GM23338 (cell line): Measurements from ENCODE around the gene SFPQ. TPM values are rescaled to one million over a fixed set of nuclear protein-coding genes. Genes with fewer than 3 reads are reported as not detected.
A peak's percentile ranks its signal among the peaks of the same experiment; 100 is the strongest.

ENCODE experiments used
- ATAC-seq: fragments of 200-7000 bp; cut with Tn5 transposase; 3 replicates; pipeline ENCODE4 v1.9.1; 2020
- DNase-seq: peaks from one replicate; pipeline ENCODE4 v3.0.0-alpha.2; 2015; ENCODE audit warnings: low spot score
- H2AFZ ChIP-seq: fragments of 200-600 bp; sonication (generic); 2 replicates; pipeline ENCODE4 v1.8.0; 2016; ENCODE audit warnings: antibody characterized with exemption, mild to moderate bottlenecking, moderate library complexity
- H3F3A ChIP-seq: fragments of 200-600 bp; sonication (generic); replicated peaks from 2 replicates; pipeline ENCODE4 v1.8.0; 2017; ENCODE audit warnings: antibody characterized with exemption, mixed run types, low read depth
- H3K27ac ChIP-seq: fragments of 200-600 bp; sonication (generic); 2 replicates; pipeline ENCODE4 v1.6.1; 2016; ENCODE audit warnings: low read depth
- H3K27me3 ChIP-seq: fragments of 200-600 bp; sonication (generic); 2 replicates; pipeline ENCODE4 v1.8.0; 2016; ENCODE audit warnings: mild to moderate bottlenecking, mixed run types, moderate library complexity; ENCODE audit not compliant: insufficient read depth
- H3K36me3 ChIP-seq: fragments of 200-600 bp; sonication (generic); 2 replicates; pipeline ENCODE4 v1.8.0; 2016; ENCODE audit warnings: mild to moderate bottlenecking; ENCODE audit not compliant: insufficient read depth
- H3K4me1 ChIP-seq: fragments of 200-600 bp; sonication (generic); 2 replicates; pipeline ENCODE4 v1.8.0; 2016; ENCODE audit warnings: mild to moderate bottlenecking, moderate library complexity; ENCODE audit not compliant: insufficient read depth
- H3K4me2 ChIP-seq: fragments of 200-600 bp; sonication (generic); 2 replicates; pipeline ENCODE4 v1.7.1; 2017; ENCODE audit warnings: mixed run types
- H3K4me3 ChIP-seq: fragments of 200-600 bp; sonication (generic); 2 replicates; pipeline ENCODE4 v1.6.1; 2016; ENCODE audit warnings: mixed run types
- H3K79me2 ChIP-seq: fragments of 200-600 bp; sonication (generic); replicated peaks from 2 replicates; pipeline ENCODE4 v1.8.0; 2017; ENCODE audit warnings: mild to moderate bottlenecking; ENCODE audit not compliant: insufficient read depth
- H3K9me2 ChIP-seq: fragments of 200-600 bp; sonication (generic); 2 replicates; pipeline ENCODE4 v1.8.0; 2017; ENCODE audit not compliant: insufficient read depth
- H4K20me1 ChIP-seq: fragments of 200-600 bp; sonication (generic); replicated peaks from 2 replicates; pipeline ENCODE4 v1.8.0; 2017; ENCODE audit warnings: mild to moderate bottlenecking; ENCODE audit not compliant: insufficient read depth
- H3K27ac Mint-ChIP-seq: 2 replicates; pipeline ENCODE4 v1.8.0; 2020; ENCODE audit warnings: inconsistent platforms, mild to moderate bottlenecking, moderate library complexity, mixed read lengths
- H3K27me3 Mint-ChIP-seq: 3 replicates; pipeline ENCODE4 v1.8.0; 2022; ENCODE audit warnings: low read depth, mild to moderate bottlenecking, moderate library complexity, mixed read lengths, inconsistent platforms; ENCODE audit not compliant: insufficient read depth, poor library complexity
- H3K36me3 Mint-ChIP-seq: 3 replicates; pipeline ENCODE4 v1.8.0; 2021; ENCODE audit warnings: low read depth, mild to moderate bottlenecking, inconsistent platforms, moderate library complexity, mixed read lengths
- H3K4me1 Mint-ChIP-seq: 3 replicates; pipeline ENCODE4 v1.8.0; 2020; ENCODE audit warnings: mild to moderate bottlenecking, inconsistent platforms, mixed read lengths
- H3K4me3 Mint-ChIP-seq: 3 replicates; pipeline ENCODE4 v1.8.0; 2021; ENCODE audit warnings: moderate library complexity, mild to moderate bottlenecking, inconsistent platforms, mixed read lengths
- H3K9me3 Mint-ChIP-seq: 3 replicates; pipeline ENCODE4 v1.8.0; 2020; ENCODE audit warnings: moderate library complexity, mild to moderate bottlenecking, inconsistent platforms, mixed read lengths
- CREB1 ChIP-seq: fragments of 250-450 bp; sonication (Bioruptor Pico); IDR thresholded peaks from 2 replicates; pipeline ENCODE4 v1.5.0; 2020; ENCODE audit warnings: low read depth, mild to moderate bottlenecking, moderate library complexity
- CTCF ChIP-seq, 2 experiments: fragments of 200-600 bp in 1 of 2; sonication (generic) in 1 of 2; conservative IDR thresholded peaks; 2 replicates each; pipeline versions ENCODE4 v1.5.1 to v1.6.1; 2016 to 2017; ENCODE audit warnings: antibody characterized with exemption in 2 of 2, low read depth in 2 of 2, mild to moderate bottlenecking in 2 of 2, moderate library complexity in 1 of 2
- EZH2phosphoT487 ChIP-seq: fragments of 200-600 bp; sonication (generic); IDR thresholded peaks from one replicate; pipeline ENCODE4 v1.8.1; 2018; ENCODE audit warnings: antibody characterized with exemption; ENCODE audit not compliant: unreplicated experiment
- NANOG ChIP-seq: IDR thresholded peaks from 2 replicates; pipeline ENCODE4 v1.6.1; 2016; ENCODE audit warnings: antibody characterized with exemption, borderline replicate concordance
- STAT1 ChIP-seq: IDR thresholded peaks from one replicate; pipeline ENCODE4 v1.6.1; 2016; ENCODE audit warnings: antibody characterized with exemption; ENCODE audit not compliant: unreplicated experiment
- ZNF114 ChIP-seq: fragments of 250-450 bp; sonication (Bioruptor Pico); IDR thresholded peaks from 2 replicates; pipeline ENCODE4 v1.5.0; 2020; ENCODE audit warnings: mild to moderate bottlenecking, moderate library complexity
- ZNF331 ChIP-seq: fragments of 250-450 bp; sonication (Bioruptor Pico); IDR thresholded peaks from 2 replicates; pipeline ENCODE4 v1.5.0; 2020; ENCODE audit warnings: low read depth, mild to moderate bottlenecking, moderate library complexity
- ZNF462 ChIP-seq: fragments of 250-450 bp; sonication (Bioruptor Pico); IDR thresholded peaks from 2 replicates; pipeline ENCODE4 v1.5.0; 2020; ENCODE audit warnings: mild to moderate bottlenecking, moderate library complexity
- polyA plus RNA-seq: library from polyadenylated mRNA; unstranded; fragments of >200 nt; fragmentation: Nextera tagmentation; extraction: Ambion mirVana; gene quantifications from 2 replicates; pipeline ENCODE4 v1.2.1, GENCODE V29; 2016
- total RNA-seq: library from RNA; depleted of rRNA; stranded (reverse); fragments of >200 nt; shearing (Covaris generic); gene quantifications from 2 replicates; pipeline ENCODE4 v1.2.3, GENCODE V29; 2014
- TF ChIP-seq, protein P1 (sequence below): IDR thresholded peaks from 2 replicates; pipeline ENCODE4 v1.6.1; 2016; ENCODE audit warnings: antibody characterized with exemption
- TF ChIP-seq, protein P2 (sequence below): IDR thresholded peaks from one replicate; pipeline ENCODE4 v1.6.1; 2018; ENCODE audit warnings: antibody characterized with exemption; ENCODE audit not compliant: unreplicated experiment

Gene SFPQ
- total and polyA plus RNA-seq, 2 experiments from 2014 or later: 258 to 352 TPM

GRCh38 chr1:35220976-35221375, 28.0 kb upstream of the SFPQ start:
- peak overlapping the region; percentile 29; the same call in 1 of the 2 replicates for H3K27ac Mint-ChIP-seq
- H3K27me3 Mint-ChIP-seq: peaks cover 7% of the 10 kb centered on the region
- Histone ChIP-seq H2AFZ (peak overlapping the region; percentile 8; the same call in 1 of the 2 replicates), H3K9me2 (no peaks in the 10 kb centered on the region), H3K4me3 (no peak overlapping the region), H3K4me1 (peaks cover 25% of the 10 kb centered on the region), H3K27ac (no peak overlapping the region), H3K79me2 (no peaks in the 10 kb centered on the region), H4K20me1 (no peaks in the 10 kb centered on the region), H3F3A (no peaks in the 10 kb centered on the region; the same call in 1 of the 2 replicates), H3K27me3 (no peaks in the 10 kb centered on the region), H3K36me3 (no peaks in the 10 kb centered on the region), H3K4me2 (peak overlapping the region; percentile 45)
- peak; percentile 82 for DNase-seq
- H3K36me3 Mint-ChIP-seq: no peaks in the 10 kb centered on the region
- peak; percentile 87 for ATAC-seq
- peak; percentile 55 to 58 for TF ChIP-seq CTCF (conservative IDR thresholded peaks at IDR 0.05; ENCODE audit: low read depth in 2 of 2)
- TF ChIP-seq, protein P1, sequence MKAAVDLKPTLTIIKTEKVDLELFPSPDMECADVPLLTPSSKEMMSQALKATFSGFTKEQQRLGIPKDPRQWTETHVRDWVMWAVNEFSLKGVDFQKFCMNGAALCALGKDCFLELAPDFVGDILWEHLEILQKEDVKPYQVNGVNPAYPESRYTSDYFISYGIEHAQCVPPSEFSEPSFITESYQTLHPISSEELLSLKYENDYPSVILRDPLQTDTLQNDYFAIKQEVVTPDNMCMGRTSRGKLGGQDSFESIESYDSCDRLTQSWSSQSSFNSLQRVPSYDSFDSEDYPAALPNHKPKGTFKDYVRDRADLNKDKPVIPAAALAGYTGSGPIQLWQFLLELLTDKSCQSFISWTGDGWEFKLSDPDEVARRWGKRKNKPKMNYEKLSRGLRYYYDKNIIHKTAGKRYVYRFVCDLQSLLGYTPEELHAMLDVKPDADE: no peak
- no peaks in the 10 kb centered on the region for H3K9me3 Mint-ChIP-seq
- no peak overlapping the region; the same call in 2 of the 3 replicates for H3K4me3 Mint-ChIP-seq
- peaks cover 28% of the 10 kb centered on the region for H3K4me1 Mint-ChIP-seq

DNA sequence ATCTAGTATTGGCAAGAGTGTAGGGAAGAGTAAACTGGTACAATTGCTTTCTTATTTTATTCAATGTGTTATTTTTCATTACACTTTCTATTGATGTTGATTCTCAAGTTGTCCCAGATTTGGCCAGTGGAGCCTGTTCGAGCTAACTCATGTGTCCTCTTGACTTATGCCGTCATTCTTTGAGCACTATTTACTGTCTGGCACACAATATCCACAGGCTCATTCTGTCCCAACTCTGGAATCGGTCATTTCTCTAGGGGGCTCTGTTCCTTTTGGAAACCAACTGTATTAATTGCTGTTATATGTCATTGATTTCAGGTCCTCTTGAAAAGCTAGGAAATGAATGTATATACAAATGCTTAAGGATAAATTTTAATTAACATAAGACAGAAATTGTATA, 22.4 kb upstream of the SFPQ start:
- Histone ChIP-seq H3K4me2 (no peak overlapping the region), H4K20me1 (no peaks in the 10 kb centered on the region), H2AFZ (no peak overlapping the region), H3K9me2 (no peaks in the 10 kb centered on the region), H3K4me3 (no peak overlapping the region), H3K36me3 (no peaks in the 10 kb centered on the region), H3K27me3 (no peaks in the 10 kb centered on the region), H3K27ac (no peak overlapping the region), H3F3A (no peaks in the 10 kb centered on the region; the same call in 1 of the 2 replicates), H3K4me1 (peaks cover 10% of the 10 kb centered on the region), H3K79me2 (no peaks in the 10 kb centered on the region)
- H3K9me3 Mint-ChIP-seq: no peaks in the 10 kb centered on the region
- DNase-seq (no peak), ATAC-seq (no peak)
- H3K27ac Mint-ChIP-seq: no peak overlapping the region
- no peaks in the 10 kb centered on the region for H3K36me3 Mint-ChIP-seq
- H3K27me3 Mint-ChIP-seq: peaks cover 4% of the 10 kb centered on the region
- H3K4me3 Mint-ChIP-seq: no peak overlapping the region
- H3K4me1 Mint-ChIP-seq: peaks cover 12% of the 10 kb centered on the region
- TF ChIP-seq, protein P2, sequence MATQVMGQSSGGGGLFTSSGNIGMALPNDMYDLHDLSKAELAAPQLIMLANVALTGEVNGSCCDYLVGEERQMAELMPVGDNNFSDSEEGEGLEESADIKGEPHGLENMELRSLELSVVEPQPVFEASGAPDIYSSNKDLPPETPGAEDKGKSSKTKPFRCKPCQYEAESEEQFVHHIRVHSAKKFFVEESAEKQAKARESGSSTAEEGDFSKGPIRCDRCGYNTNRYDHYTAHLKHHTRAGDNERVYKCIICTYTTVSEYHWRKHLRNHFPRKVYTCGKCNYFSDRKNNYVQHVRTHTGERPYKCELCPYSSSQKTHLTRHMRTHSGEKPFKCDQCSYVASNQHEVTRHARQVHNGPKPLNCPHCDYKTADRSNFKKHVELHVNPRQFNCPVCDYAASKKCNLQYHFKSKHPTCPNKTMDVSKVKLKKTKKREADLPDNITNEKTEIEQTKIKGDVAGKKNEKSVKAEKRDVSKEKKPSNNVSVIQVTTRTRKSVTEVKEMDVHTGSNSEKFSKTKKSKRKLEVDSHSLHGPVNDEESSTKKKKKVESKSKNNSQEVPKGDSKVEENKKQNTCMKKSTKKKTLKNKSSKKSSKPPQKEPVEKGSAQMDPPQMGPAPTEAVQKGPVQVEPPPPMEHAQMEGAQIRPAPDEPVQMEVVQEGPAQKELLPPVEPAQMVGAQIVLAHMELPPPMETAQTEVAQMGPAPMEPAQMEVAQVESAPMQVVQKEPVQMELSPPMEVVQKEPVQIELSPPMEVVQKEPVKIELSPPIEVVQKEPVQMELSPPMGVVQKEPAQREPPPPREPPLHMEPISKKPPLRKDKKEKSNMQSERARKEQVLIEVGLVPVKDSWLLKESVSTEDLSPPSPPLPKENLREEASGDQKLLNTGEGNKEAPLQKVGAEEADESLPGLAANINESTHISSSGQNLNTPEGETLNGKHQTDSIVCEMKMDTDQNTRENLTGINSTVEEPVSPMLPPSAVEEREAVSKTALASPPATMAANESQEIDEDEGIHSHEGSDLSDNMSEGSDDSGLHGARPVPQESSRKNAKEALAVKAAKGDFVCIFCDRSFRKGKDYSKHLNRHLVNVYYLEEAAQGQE: no peak
- TF ChIP-seq NANOG: no peak
- TF ChIP-seq ZNF462 (CRISPR knock-in tag): no peak
- no peak for TF ChIP-seq ZNF331 (CRISPR knock-in tag)
- no peak for TF ChIP-seq ZNF114 (CRISPR knock-in tag)
- TF ChIP-seq EZH2phosphoT487: no peak
- no peak for TF ChIP-seq STAT1
- no peak for TF ChIP-seq CREB1 (CRISPR knock-in tag)
